SK-N-SH (cell line): ENCODE results near the gene SKIL. TPM values are rescaled to one million over a fixed set of nuclear protein-coding genes. Genes with fewer than 3 reads are reported as not detected.

Source experiments
- CTCF ChIA-PET: fragments of 300-600, 350-600 bp; formaldehyde crosslinking; extraction: SDS; loops from one replicate; lab custom pipeline; 2021; lab: Yijun Ruan, JAX
- POLR2A ChIA-PET: fragments of 350-600 bp; sonication (Branson Sonifier 250); formaldehyde crosslinking; extraction: SDS; loops from one replicate; lab custom pipeline; 2020; ENCODE audit warnings: antibody characterized with exemption, inconsistent platforms; lab: Yijun Ruan, JAX
- DNase-seq: peaks from one replicate; pipeline ENCODE4 v3.0.0; 2012
- H2AFZ ChIP-seq: fragments of 200-600 bp; sonication (generic); 2 replicates; pipeline ENCODE4 v1.8.1; 2016; ENCODE audit warnings: antibody characterized with exemption, mild to moderate bottlenecking, low read depth
- H3F3A ChIP-seq: fragments of 200-600 bp; sonication (generic); replicated peaks from 2 replicates; pipeline ENCODE3; 2016; ENCODE audit warnings: antibody characterized with exemption, mild to moderate bottlenecking; ENCODE audit not compliant: insufficient read depth
- H3K27ac ChIP-seq, 2 experiments: fragments of 200-500 bp in 1 of 2; fragments of 200-600 bp in 1 of 2; sonication (Bioruptor generic) in 1 of 2; sonication (generic), shearing (Covaris generic) in 1 of 2; 2 replicates each; pipeline versions ENCODE4 v1.5.1 to v1.6.1; 2014 to 2016; ENCODE audit warnings: low read depth in 2 of 2, inconsistent platforms in 1 of 2, low read length in 1 of 2, mild to moderate bottlenecking in 1 of 2, mixed read lengths in 1 of 2
- H3K27me3 ChIP-seq: fragments of 200-600 bp; sonication (generic), shearing (Covaris generic); 2 replicates; pipeline ENCODE4 v1.6.1; 2016; ENCODE audit warnings: mixed run types; ENCODE audit not compliant: insufficient read depth
- H3K36me3 ChIP-seq, 2 experiments: fragments of 200-500 bp in 1 of 2; fragments of 200-600 bp in 1 of 2; sonication (Bioruptor generic) in 1 of 2; sonication (generic) in 1 of 2; replicated peaks in 1 of 2; 2 replicates each; pipeline versions ENCODE3 to v1.5.1; 2014 to 2016; ENCODE audit warnings: low read length in 1 of 2, mild to moderate bottlenecking in 1 of 2; ENCODE audit not compliant: insufficient read depth in 2 of 2, control insufficient read depth in 1 of 2
- H3K4me1 ChIP-seq, 2 experiments: fragments of 200-500 bp in 1 of 2; fragments of 200-600 bp in 1 of 2; sonication (Bioruptor generic) in 1 of 2; sonication (generic), shearing (Covaris generic) in 1 of 2; 2 replicates each; pipeline versions ENCODE4 v1.5.1 to v1.6.1; 2014 to 2016; ENCODE audit warnings: low read depth in 1 of 2, low read length in 1 of 2, mixed run types in 1 of 2; ENCODE audit not compliant: insufficient read depth in 2 of 2, control insufficient read depth in 1 of 2
- H3K4me2 ChIP-seq: fragments of 200-600 bp; sonication (generic), shearing (Covaris generic); 2 replicates; pipeline ENCODE4 v1.6.1; 2017; ENCODE audit warnings: mixed run types
- H3K4me3 ChIP-seq, 2 experiments: fragments of 200-500 bp in 1 of 2; fragments of 200-600 bp in 1 of 2; sonication (Bioruptor generic) in 1 of 2; sonication (generic), shearing (Covaris generic) in 1 of 2; 2 replicates each; pipeline versions ENCODE4 v1.5.1 to v1.8.1; 2014 to 2016; ENCODE audit warnings: low read depth in 2 of 2, inconsistent platforms in 1 of 2, low read length in 1 of 2, mild to moderate bottlenecking in 1 of 2, mixed read lengths in 1 of 2, moderate library complexity in 1 of 2
- H3K79me2 ChIP-seq: fragments of 200-600 bp; sonication (generic); 2 replicates; pipeline ENCODE4 v1.8.1; 2017; ENCODE audit warnings: mild to moderate bottlenecking; ENCODE audit not compliant: insufficient read depth
- H3K9ac ChIP-seq: fragments of 200-600 bp; sonication (generic); 2 replicates; pipeline ENCODE4 v1.6.1; 2017; ENCODE audit warnings: mixed run types
- H3K9me2 ChIP-seq: fragments of 200-600 bp; sonication (generic); 2 replicates; pipeline ENCODE4 v1.6.1; 2017; ENCODE audit warnings: mixed run types
- H3K9me3 ChIP-seq: fragments of 200-600 bp; sonication (generic); 2 replicates; pipeline ENCODE4 v1.6.1; 2017; ENCODE audit warnings: mixed run types, mild to moderate bottlenecking, moderate library complexity
- H4K20me1 ChIP-seq: fragments of 200-600 bp; sonication (generic); 2 replicates; pipeline ENCODE4 v1.6.1; 2017; ENCODE audit warnings: mild to moderate bottlenecking, mixed run types; ENCODE audit not compliant: insufficient read depth
- CTCF ChIP-seq: fragments of 200-600 bp; sonication (generic); IDR thresholded peaks from 2 replicates; pipeline ENCODE4 v1.6.1; 2017; ENCODE audit warnings: antibody characterized with exemption, mild to moderate bottlenecking, moderate library complexity
- FOXJ3 ChIP-seq: sonication (generic); formaldehyde crosslinking; IDR thresholded peaks from 2 replicates; pipeline ENCODE4 v1.5.1; 2020; ENCODE audit warnings: mild to moderate bottlenecking, missing genetic modification reagents
- MXI1 ChIP-seq: IDR thresholded peaks from 2 replicates; pipeline ENCODE4 v1.6.1; 2012; ENCODE audit warnings: mild to moderate bottlenecking, low read depth, low read length, improper control_type of control experiment
- RAD21 ChIP-seq: IDR thresholded peaks from 2 replicates; pipeline ENCODE4 v1.6.1; 2012; ENCODE audit warnings: mild to moderate bottlenecking, low read length
- RCOR1 ChIP-seq: fragments of 150-350 bp; IDR thresholded peaks from 2 replicates; pipeline ENCODE4 v1.6.1; 2017; ENCODE audit warnings: antibody characterized with exemption, low read length
- REST ChIP-seq: IDR thresholded peaks from 2 replicates; pipeline ENCODE4 v1.6.1; 2012; ENCODE audit warnings: mild to moderate bottlenecking, low read depth, low read length, moderate library complexity
- RFX5 ChIP-seq: IDR thresholded peaks from 2 replicates; pipeline ENCODE4 v1.6.1; 2012; ENCODE audit warnings: mild to moderate bottlenecking, improper control_type of control experiment, low read length
- RXRA ChIP-seq: IDR thresholded peaks from 2 replicates; pipeline ENCODE4 v1.4.0; 2012; ENCODE audit warnings: low read depth, mild to moderate bottlenecking, borderline replicate concordance
- SMC3 ChIP-seq: IDR thresholded peaks from 2 replicates; pipeline ENCODE4 v1.6.1; 2012; ENCODE audit warnings: low read depth, low read length, improper control_type of control experiment
- TCF12 ChIP-seq: IDR thresholded peaks from 2 replicates; pipeline ENCODE4 v1.4.0; 2012
- YY1 ChIP-seq: IDR thresholded peaks from 2 replicates; pipeline ENCODE4 v1.4.0; 2012; ENCODE audit warnings: low read depth, mild to moderate bottlenecking
- WGBS: methylation state at CpG from one replicate; pipeline ENCODE4 v1.1.6; 2017; ENCODE audit warnings: low lambda C conversion rate; 5-methylcytosine and 5-hydroxymethylcytosine counted together
- polyA plus RNA-seq, 3 experiments: library from polyadenylated mRNA; depleted of rRNA; stranded (reverse); fragments of >200 nt; gene quantifications; 2 replicates each; pipeline ENCODE4 v1.2.3, GENCODE V29; 2012

SKIL gene
- polyA plus RNA-seq, 1 of the 3 experiments (the other 2 are of a cell fraction), result 3.9 TPM

- no peak for TF ChIP-seq SMC3
- TF ChIP-seq, all 33 proteins: peak for 0
Measured at GRCh38 chr3:170322566-170323269, 34.8 kb upstream of the SKIL start (continued).

- Histone ChIP-seq H3K27me3 (no peaks in the 10 kb centered on the region), H3K27ac (no peak overlapping the region), H3K4me2 (no peak overlapping the region), H3K9ac (no peak overlapping the region), H3K79me2 (no peaks in the 10 kb centered on the region), H4K20me1 (no peaks in the 10 kb centered on the region), H3K4me1 (no peaks in the 10 kb centered on the region), H3K9me2 (no peaks in the 10 kb centered on the region), H3K4me3 (no peak overlapping the region), H3K9me3 (no peaks in the 10 kb centered on the region), H3F3A (no peaks in the 10 kb centered on the region), H2AFZ (no peak overlapping the region)
- 93% methylated on average over 6 of the region's 6 CpGs for WGBS
- POLR2A ChIA-PET, result no interaction called here
- DNase-seq, result no peak
- TF ChIP-seq SMC3, result no peak
- no peak for TF ChIP-seq TCF12
- TF ChIP-seq FOXJ3 (CRISPR knock-in tag), result no peak
- no peak for TF ChIP-seq RFX5
- no peak for TF ChIP-seq MXI1
- TF ChIP-seq, all 33 proteins: peak for 0
- CTCF ChIA-PET, result interaction anchor here (0.8 to 1.6 kb wide), 3 partner anchors 46 to 90 kb away, joined by 3 to 5 read pairs (median 4); no protein-coding TSS in a partner anchor
- H3K36me3 ChIP-seq, result no peaks in the 10 kb centered on the region
Measured at GRCh38 chr3:170323331-170323730, 34.2 kb upstream of the SKIL start.

GRCh38 chr3:170324962-170325361, 32.6 kb upstream of the SKIL start:
- no peak for TF ChIP-seq YY1
- TF ChIP-seq RXRA, result no peak
- no peak for TF ChIP-seq RCOR1
- TF ChIP-seq RAD21, result no peak
- no peak for TF ChIP-seq REST
- no peak for TF ChIP-seq CTCF
- TF ChIP-seq, all 33 proteins: peak for 0
- no peak overlapping the region for H2AFZ ChIP-seq
- no peaks in the 10 kb centered on the region for H3K36me3 ChIP-seq
- no peak overlapping the region for H3K4me3 ChIP-seq
- no peak for DNase-seq
- ChIA-PET POLR2A (interaction anchor here (0.5 to 0.6 kb wide), 2 partner anchors 11 to 41 kb away, joined by 3 to 5 read pairs; no protein-coding TSS in a partner anchor), CTCF (interaction anchor here (0.6 to 1.6 kb wide), 3 partner anchors 8 to 523 kb away, joined by 3 to 5 read pairs (median 3); no protein-coding TSS in a partner anchor)
- no peaks in the 10 kb centered on the region for H3K4me1 ChIP-seq
- H3K27me3 ChIP-seq, result no peaks in the 10 kb centered on the region
- no peaks in the 10 kb centered on the region for H3K9me2 ChIP-seq
- H3F3A ChIP-seq, result no peaks in the 10 kb centered on the region
- H3K9ac ChIP-seq, result no peak overlapping the region
- H3K27ac ChIP-seq, result no peak overlapping the region
- H4K20me1 ChIP-seq, result no peaks in the 10 kb centered on the region
- H3K4me2 ChIP-seq, result no peak overlapping the region
- no peaks in the 10 kb centered on the region for H3K9me3 ChIP-seq
- WGBS, result 74% methylated on average over 3 of the region's 3 CpGs
- H3K79me2 ChIP-seq, result no peaks in the 10 kb centered on the region
